SIG-M5 treated with dmso at 0.1 percent for 504 hours (cell line): ENCODE results near the gene ADAR.
"Not testable (repeated sequence)": the region's sequence is repeated elsewhere in the genome, so short reads cannot be mapped to it uniquely, and the experiment has no call there.

Experiments used
- DNase-seq: peaks from one replicate; lab custom pipeline; 2025; ENCODE audit not compliant: unreplicated experiment; lab: John Stamatoyannopoulos, UW

Gene ADAR

DNA sequence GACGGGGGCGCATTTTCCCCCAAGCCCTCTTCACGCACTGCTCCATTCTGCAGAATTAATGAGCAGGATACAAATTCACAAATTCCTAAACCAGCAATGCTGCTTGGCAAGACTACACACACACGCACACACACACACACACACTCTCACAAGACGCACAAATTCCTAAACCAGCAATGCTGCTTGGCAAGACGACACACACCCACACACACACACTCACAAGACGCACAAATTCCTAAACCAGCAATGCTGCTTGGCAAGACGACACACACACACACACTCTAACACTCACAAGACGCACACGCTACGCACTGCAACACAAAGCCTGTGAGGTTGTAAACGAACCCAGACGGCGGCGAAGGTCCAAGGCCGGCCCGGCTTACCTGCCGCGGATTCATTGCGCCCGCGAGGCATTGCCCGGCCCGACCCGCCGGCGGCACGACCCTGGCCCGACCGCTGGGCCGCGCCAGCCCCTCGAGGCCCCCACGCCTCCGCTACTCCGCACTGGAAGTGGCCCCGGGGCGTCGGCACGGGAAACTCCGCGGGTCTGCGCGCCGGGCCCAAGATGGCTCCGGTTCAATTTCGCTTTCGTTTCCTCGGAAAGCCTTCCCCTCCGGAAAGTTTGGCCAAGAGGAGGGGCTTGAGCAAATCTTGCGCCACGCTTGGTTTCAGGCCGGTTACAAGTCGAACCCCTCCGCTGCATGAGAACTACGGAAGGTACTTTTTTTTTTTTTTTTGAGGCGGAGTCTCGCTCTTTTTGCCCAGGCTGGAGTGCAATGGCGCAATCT lies at the start of gene ADAR:
ADAR (minus strand) TSS at position 578 of the 788 bp plus-strand sequence; CDS start at position 398, 180 bp downstream.
- DNase-seq, result peak; percentile 99

DNA sequence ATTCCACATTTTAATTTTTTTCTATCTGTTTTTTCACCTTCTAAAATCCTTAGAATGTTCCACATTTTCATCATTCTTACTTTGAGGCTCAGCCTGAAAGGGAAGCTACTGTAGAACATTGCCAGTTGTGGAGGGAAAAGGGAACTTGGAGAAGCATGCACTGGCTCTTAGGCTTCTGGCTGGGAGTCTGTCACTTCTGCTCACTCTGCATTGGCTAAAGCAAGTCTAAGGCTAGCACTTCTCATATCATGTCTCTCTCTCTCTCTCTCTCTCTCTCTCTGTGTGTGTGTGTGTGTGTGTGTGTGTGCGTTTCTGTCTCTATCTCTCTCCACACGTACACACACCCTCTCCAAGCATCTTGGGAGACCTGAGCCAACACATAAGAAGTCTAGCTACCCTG lies 49.6 kb upstream of the ADAR start:
- peak; percentile 58 for DNase-seq

GRCh38 chr1:154652893-154653292 lies 44.9 kb upstream of the ADAR start:
- DNase-seq, result no peak

GRCh38 chr1:154644724-154645123 lies 36.7 kb upstream of the ADAR start:
- DNase-seq, result not testable (repeated sequence)

DNA sequence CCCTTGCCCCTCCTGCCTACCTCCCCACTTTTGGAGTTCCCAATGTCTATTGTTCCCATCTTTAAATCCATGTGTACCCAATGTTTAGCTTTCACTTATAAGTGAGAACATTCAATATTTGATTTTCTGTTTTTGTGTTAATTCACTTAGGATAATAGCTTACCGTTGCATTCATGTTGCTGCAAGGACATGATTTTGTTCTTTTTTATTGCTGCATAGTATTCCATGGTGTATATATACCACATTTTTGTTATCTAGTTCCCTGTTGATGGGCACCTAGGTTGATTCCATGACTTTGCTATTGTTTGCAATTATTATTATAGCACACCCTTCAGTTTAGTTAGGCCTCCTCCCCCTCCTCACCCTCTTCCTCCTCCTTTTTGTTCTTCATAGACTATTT lies 33.5 kb upstream of the ADAR start:
- no peak for DNase-seq

GRCh38 chr1:154639876-154640275 lies 31.9 kb upstream of the ADAR start:
- DNase-seq, result no peak

- DNase-seq, result no peak
Observed at GRCh38 chr1:154635171-154635570, 27.2 kb upstream of the ADAR start.

- no peak for DNase-seq
Observed at GRCh38 chr1:154629675-154630073, 21.7 kb upstream of the ADAR start.

- DNase-seq, result no peak
Observed at GRCh38 chr1:154629061-154629674, 21.2 kb upstream of the ADAR start.

DNA sequence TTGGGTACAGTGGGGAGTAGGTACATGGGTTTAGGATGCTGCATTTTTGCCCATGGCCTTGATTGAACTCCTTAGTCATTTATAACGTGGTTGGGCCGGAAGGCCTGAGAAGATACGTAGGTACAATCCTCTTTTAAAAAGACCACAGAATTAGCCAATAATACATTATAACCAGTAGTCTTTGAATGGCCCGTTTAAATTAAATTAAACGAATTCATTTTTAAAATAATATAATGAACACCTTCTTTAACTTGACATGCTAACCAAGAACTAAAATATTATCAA lies 20.1 kb upstream of the ADAR start:
- DNase-seq, result peak; percentile 41

GRCh38 chr1:154627257-154628120 lies 19.5 kb upstream of the ADAR start:
- peak; percentile 87 for DNase-seq

DNA sequence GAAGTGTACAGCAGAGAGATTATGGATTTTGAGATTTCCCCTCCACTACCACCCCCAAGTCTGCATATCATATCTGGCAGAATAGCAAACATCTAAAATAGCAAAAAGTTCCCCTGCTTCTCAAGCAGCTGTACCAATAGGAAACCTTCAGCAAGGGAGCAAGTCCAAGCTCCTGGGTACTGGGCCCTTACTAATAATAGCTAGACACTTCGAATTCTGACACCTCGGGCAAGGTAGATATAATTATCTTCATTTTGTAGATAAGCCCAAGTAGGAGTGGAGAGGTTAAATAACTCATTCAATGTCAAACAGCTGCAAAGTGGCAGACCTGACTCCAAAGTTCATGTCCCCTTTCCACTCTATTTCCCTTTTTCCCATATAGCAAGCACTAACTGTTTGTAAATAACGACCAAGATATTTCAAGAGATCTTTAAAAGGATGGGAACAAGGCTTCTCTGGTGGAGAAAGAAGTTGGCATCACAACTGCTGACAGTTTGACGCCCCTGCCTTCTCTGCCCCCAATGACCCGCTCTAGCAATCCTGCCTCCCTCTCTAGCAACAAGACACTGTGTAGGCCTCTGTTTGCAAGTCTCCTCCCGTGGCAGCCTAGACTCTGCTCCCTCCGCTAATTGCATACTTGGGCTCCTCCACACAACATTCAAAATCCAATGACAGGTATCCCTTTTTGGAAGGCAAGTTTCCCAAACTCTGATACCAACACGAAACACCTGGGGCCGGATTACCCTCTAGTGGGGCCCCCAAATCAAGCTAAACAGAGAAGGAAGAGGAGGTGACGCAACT lies 18.7 kb upstream of the ADAR start:
- DNase-seq, result peak; percentile 77

DNA sequence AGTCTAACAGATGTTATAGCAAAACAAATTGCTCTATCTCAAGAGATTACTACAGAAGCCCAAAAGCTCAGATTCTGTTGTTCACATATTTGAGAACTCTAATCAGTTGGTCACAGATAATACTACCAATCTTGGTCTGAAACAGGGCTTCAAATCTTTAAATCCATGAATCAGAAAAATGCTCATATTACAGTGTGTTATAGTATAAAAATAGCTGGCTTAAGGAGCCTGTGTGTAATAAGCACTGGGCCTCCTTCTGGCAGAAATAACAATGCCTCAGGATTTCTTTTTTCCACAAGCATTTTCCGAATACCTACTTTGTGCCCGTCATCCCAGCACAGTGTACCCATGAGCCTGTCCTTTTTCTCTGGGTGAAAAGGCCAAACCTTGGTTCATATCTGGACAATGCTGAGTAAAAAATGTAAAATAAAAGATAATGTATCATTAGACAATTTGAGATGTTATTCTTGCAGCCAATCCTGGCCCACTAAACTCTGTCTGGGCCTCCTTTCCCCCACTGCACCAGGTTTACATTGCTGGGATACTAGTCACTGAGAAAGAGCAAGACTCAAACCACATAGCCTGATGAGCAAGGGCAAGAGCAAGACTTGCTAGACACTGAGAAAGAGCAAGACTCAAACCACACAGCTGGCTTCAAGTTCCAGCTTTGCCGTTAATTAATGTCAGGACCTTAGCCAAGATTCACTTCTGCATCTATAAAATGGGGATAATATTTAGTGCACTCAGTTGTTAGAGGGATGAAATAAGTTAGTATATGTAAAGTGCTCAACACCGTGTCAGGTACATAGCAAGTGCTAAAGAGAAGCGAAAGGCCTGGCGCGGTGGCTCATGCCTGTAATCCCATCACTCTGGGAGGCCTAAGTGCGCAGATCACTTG lies 17.0 kb upstream of the ADAR start:
- DNase-seq, result peak; percentile 24

GRCh38 chr1:154623358-154623757 lies 15.4 kb upstream of the ADAR start:
- DNase-seq, result peak; percentile 74

GRCh38 chr1:154622503-154623039 lies 14.6 kb upstream of the ADAR start:
- DNase-seq, result no peak

GRCh38 chr1:154621875-154622274 lies 13.9 kb upstream of the ADAR start:
- DNase-seq, result no peak

DNA sequence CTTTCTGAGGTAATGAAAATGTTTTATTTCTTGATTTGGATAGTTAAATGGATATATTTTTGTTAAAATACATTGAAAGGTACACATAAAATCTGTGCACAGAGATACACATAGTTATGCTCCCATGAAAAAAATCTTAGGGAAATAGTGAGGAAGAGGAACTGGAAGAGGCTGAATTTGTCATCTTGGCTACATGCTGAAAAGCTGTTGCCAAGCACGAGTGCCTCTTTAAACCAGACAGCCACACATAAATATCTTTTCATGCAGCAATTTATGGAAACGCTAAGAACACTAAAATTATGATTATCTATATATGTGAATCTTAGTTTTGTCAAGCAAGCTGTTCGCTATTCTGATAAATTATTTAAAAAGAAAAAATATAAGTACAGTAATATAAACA lies 12.8 kb upstream of the ADAR start:
- no peak for DNase-seq

DNA sequence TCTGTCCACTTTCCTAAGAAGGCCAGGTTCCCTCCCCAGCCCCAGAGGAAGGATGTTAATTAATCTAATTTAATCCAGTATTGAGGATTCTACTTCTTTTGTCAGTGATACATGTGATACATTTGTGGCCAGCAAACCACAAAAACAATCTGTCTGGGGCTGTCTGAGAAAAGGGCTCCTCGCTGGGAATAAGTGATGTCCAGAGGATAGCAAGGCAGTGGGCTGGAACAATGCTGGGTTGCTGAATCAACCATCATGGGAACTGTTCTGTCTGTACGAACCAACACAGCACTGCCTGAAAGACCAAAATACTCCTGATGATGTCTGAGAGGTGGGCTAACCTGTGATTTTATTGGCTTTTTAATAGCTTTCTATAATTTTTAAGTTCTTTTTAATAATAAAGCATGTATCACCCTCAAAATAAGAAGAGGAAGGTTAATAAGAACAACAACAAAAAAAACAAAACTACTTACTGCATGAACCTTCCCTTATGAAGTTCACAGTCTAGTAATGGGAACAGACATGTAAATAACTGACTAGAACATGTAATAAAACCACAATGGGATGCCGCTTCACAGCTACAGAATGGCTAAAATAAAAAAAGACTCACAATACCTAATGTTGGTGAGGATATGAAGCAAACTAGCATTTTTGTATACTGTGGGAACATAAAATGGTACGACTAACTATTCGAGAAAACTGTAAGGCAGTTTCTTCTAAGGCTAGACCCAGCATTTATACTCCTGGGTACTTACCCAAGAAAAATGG lies 11.4 kb upstream of the ADAR start:
- no peak for DNase-seq
